T47D (cell line): ENCODE results near the gene ZNF318.
"Not testable (repeated sequence)": the region's sequence is repeated elsewhere in the genome, so short reads cannot be mapped to it uniquely, and the experiment has no call there.

Source experiments
- DNase-seq, 2 experiments: peaks; one replicate each; pipeline versions ENCODE4 v3.0.0 to v3.0.0-alpha.2; 2011 to 2012; ENCODE audit warnings: low read depth in 1 of 2, low spot score in 1 of 2
- JUND ChIP-seq: IDR thresholded peaks from 2 replicates; pipeline ENCODE4 v1.6.1; 2012; ENCODE audit warnings: low read depth
- in situ Hi-C: cut with HindIII; loops from 2 replicates; pipeline ENCODE4 v1.10.0; 2016; ENCODE audit warnings: low sequenced_read_pairs, low pct_unique_long_range_greater_than_20kb

Gene ZNF318

GRCh38 chr6:43311666-43312065 lies 57.8 kb downstream of the ZNF318 start:
- no peak for TF ChIP-seq JUND
- no peak for DNase-seq
- in situ Hi-C loops = no loop called here

GRCh38 chr6:43310624-43311023 lies 58.8 kb downstream of the ZNF318 start:
- TF ChIP-seq JUND = no peak
- no peak for DNase-seq
- in situ Hi-C loops = no loop called here

GRCh38 chr6:43310134-43310533 lies 59.3 kb downstream of the ZNF318 start:
- DNase-seq = no peak
- in situ Hi-C loops = no loop called here
- no peak for TF ChIP-seq JUND

- DNase-seq = no peak
- in situ Hi-C loops = no loop called here
- TF ChIP-seq JUND = no peak
Measured at GRCh38 chr6:43308990-43309477, 60.4 kb downstream of the ZNF318 start.

- DNase-seq = peak in 1 of 2 experiments; percentile 58
- TF ChIP-seq JUND = no peak
- in situ Hi-C loops = no loop called here
Measured at GRCh38 chr6:43308101-43308989, 61.1 kb downstream of the ZNF318 start, which contains the start of gene CRIP3. CRIP3 (minus strand) TSS chr6:43308826; CDS start chr6:43308792, 34 bp downstream.

GRCh38 chr6:43307451-43308100 lies 61.9 kb downstream of the ZNF318 start:
- no peak for TF ChIP-seq JUND
- in situ Hi-C loops = no loop called here
- no peak for DNase-seq

- TF ChIP-seq JUND = no peak
- DNase-seq = no peak
- in situ Hi-C loops = no loop called here
Measured at GRCh38 chr6:43306086-43306485, 63.4 kb downstream of the ZNF318 start.

GRCh38 chr6:43304882-43305281 lies 64.6 kb downstream of the ZNF318 start:
- in situ Hi-C loops = no loop called here
- no peak for DNase-seq
- TF ChIP-seq JUND = no peak

- TF ChIP-seq JUND = no peak
- in situ Hi-C loops = no loop called here
- no peak for DNase-seq
Measured at GRCh38 chr6:43304361-43304760, 65.1 kb downstream of the ZNF318 start.

- in situ Hi-C loops = no loop called here
- no peak for TF ChIP-seq JUND
Measured at GRCh38 chr6:43303751-43304331, 65.6 kb downstream of the ZNF318 start.

GRCh38 chr6:43303006-43303405 lies 66.4 kb downstream of the ZNF318 start:
- in situ Hi-C loops, DNase-seq: not testable (repeated sequence)

More at GRCh38 chr6:43303751-43304331, 65.6 kb downstream of the ZNF318 start:
- no peak for DNase-seq

GRCh38 chr6:43302126-43302525 lies 67.3 kb downstream of the ZNF318 start:
- TF ChIP-seq JUND = no peak
- in situ Hi-C loops = no loop called here
- no peak for DNase-seq

GRCh38 chr6:43301081-43301870 lies 68.2 kb downstream of the ZNF318 start:
- in situ Hi-C loops = no loop called here
- TF ChIP-seq JUND = no peak
- DNase-seq = no peak
